IMR-90 (cell line): Measurements from ENCODE around the gene TOB2. TPM values are rescaled to one million over a fixed set of nuclear protein-coding genes. Genes with fewer than 3 reads are reported as not detected.

Experiments
- ATAC-seq: fragments of 200-7000 bp; cut with Tn5 transposase; 2 replicates; pipeline ENCODE4 v1.9.1; 2020; ENCODE audit warnings: low read depth, mild to moderate bottlenecking, moderate library complexity
- BruUV-seq: library from RNA; stranded (reverse); fragments of 400-500 nt; replicated peaks from 2 replicates; lab custom pipeline; 2021; lab: Mats Ljungman, UMichigan
- CTCF ChIA-PET: fragments of 300-600 bp; formaldehyde crosslinking; extraction: SDS; loops from one replicate; lab custom pipeline; 2021; ENCODE audit warnings: antibody characterized with exemption; lab: Yijun Ruan, JAX
- POLR2A ChIA-PET: fragments of 300-600 bp; sonication (Branson Sonifier 250); formaldehyde crosslinking; loops from one replicate; lab custom pipeline; 2022; ENCODE audit warnings: antibody characterized with exemption; ENCODE audit not compliant: unreplicated experiment; lab: Charles Lee
- DNase-seq: peaks from one replicate; pipeline ENCODE4 v3.0.0; 2013
- H2AFZ ChIP-seq: replicated peaks from 2 replicates; pipeline ENCODE3; 2013; ENCODE audit warnings: low read length, mild to moderate bottlenecking; ENCODE audit not compliant: poor library complexity
- H2AK5ac ChIP-seq: 2 replicates; pipeline ENCODE4 v1.6.1; 2013; ENCODE audit warnings: low read depth, low read length, inconsistent platforms
- H2AK9ac ChIP-seq: replicated peaks from 2 replicates; pipeline ENCODE3; 2013; ENCODE audit warnings: mild to moderate bottlenecking, low read depth, low read length, moderate library complexity; ENCODE audit not compliant: poor library complexity
- H2BK120ac ChIP-seq: 2 replicates; pipeline ENCODE4 v1.6.1; 2013; ENCODE audit warnings: low read depth, low read length, inconsistent platforms
- H2BK15ac ChIP-seq: 3 replicates; pipeline ENCODE4 v1.6.1; 2013; ENCODE audit warnings: low read depth, low read length, inconsistent platforms
- H2BK20ac ChIP-seq: 2 replicates; pipeline ENCODE4 v1.6.1; 2013; ENCODE audit warnings: low read depth, mild to moderate bottlenecking, inconsistent platforms, low read length, moderate library complexity
- H2BK5ac ChIP-seq: 2 replicates; pipeline ENCODE4 v1.6.1; 2013; ENCODE audit warnings: mild to moderate bottlenecking, low read depth, low read length, inconsistent platforms; ENCODE audit not compliant: poor library complexity, severe bottlenecking
- H3K14ac ChIP-seq: replicated peaks from 2 replicates; pipeline ENCODE4 v1.6.1; 2013; ENCODE audit warnings: low read depth, low read length, inconsistent platforms
- H3K18ac ChIP-seq: 2 replicates; pipeline ENCODE4 v1.6.1; 2013; ENCODE audit warnings: low read depth, low read length, control low read depth
- H3K23ac ChIP-seq: 2 replicates; pipeline ENCODE4 v1.6.1; 2013; ENCODE audit warnings: low read depth, low read length, inconsistent platforms
- H3K27ac ChIP-seq: 2 replicates; pipeline ENCODE4 v1.5.1; 2013; ENCODE audit warnings: mild to moderate bottlenecking, control low read depth, low read length; ENCODE audit not compliant: insufficient read depth
- H3K27me3 ChIP-seq: 2 replicates; pipeline ENCODE4 v1.6.1; 2013; ENCODE audit warnings: low read length; ENCODE audit not compliant: control insufficient read depth, insufficient read depth
- H3K36me3 ChIP-seq: 2 replicates; pipeline ENCODE4 v1.6.1; 2013; ENCODE audit warnings: low read length, mixed read lengths; ENCODE audit not compliant: control insufficient read depth, insufficient read depth
- H3K4ac ChIP-seq: 2 replicates; pipeline ENCODE4 v1.6.1; 2013; ENCODE audit warnings: low read depth, low read length, inconsistent platforms
- H3K4me1 ChIP-seq: 2 replicates; pipeline ENCODE4 v1.6.1; 2013; ENCODE audit warnings: low read length, mixed read lengths; ENCODE audit not compliant: control insufficient read depth, insufficient read depth
- H3K4me2 ChIP-seq: 2 replicates; pipeline ENCODE4 v1.6.1; 2013; ENCODE audit warnings: low read depth, mild to moderate bottlenecking, control low read depth, low read length, moderate library complexity
- H3K4me3 ChIP-seq: 2 replicates; pipeline ENCODE4 v1.5.1; 2013; ENCODE audit warnings: low read depth, mild to moderate bottlenecking, control low read depth, low read length, moderate library complexity; ENCODE audit not compliant: insufficient read depth
- H3K56ac ChIP-seq: 2 replicates; pipeline ENCODE4 v1.6.1; 2013; ENCODE audit warnings: low read length, inconsistent platforms; ENCODE audit not compliant: insufficient read depth; ENCODE audit errors: extremely low read depth
- H3K79me1 ChIP-seq, 2 experiments: 2 replicates each; pipeline ENCODE4 v1.6.1; 2013; ENCODE audit warnings: low read length in 2 of 2, inconsistent platforms in 1 of 2, low read depth in 1 of 2
- H3K9ac ChIP-seq: 2 replicates; pipeline ENCODE4 v1.6.1; 2013; ENCODE audit warnings: low read depth, low read length, control low read depth
- H3K9me1 ChIP-seq: 2 replicates; pipeline ENCODE4 v1.6.1; 2013; ENCODE audit warnings: low read length, inconsistent platforms; ENCODE audit not compliant: insufficient read depth
- H3K9me3 ChIP-seq: 2 replicates; pipeline ENCODE4 v1.6.1; 2013; ENCODE audit warnings: low read length; ENCODE audit not compliant: control insufficient read depth, insufficient read depth
- H4K20me1 ChIP-seq: 2 replicates; pipeline ENCODE4 v1.6.1; 2013; ENCODE audit warnings: low read length, inconsistent platforms; ENCODE audit not compliant: insufficient read depth
- H4K5ac ChIP-seq: 2 replicates; pipeline ENCODE4 v1.6.1; 2013; ENCODE audit warnings: mild to moderate bottlenecking, low read depth, low read length, control low read depth
- H4K8ac ChIP-seq, 2 experiments: 2 replicates each; pipeline ENCODE4 v1.6.1; 2013; ENCODE audit warnings: low read depth in 2 of 2, low read length in 2 of 2, control low read depth in 1 of 2, inconsistent platforms in 1 of 2
- H4K91ac ChIP-seq: 2 replicates; pipeline ENCODE4 v1.6.1; 2013; ENCODE audit warnings: low read depth, low read length, inconsistent platforms; ENCODE audit not compliant: insufficient read depth
- MAZ ChIP-seq: IDR thresholded peaks from 2 replicates; pipeline ENCODE4 v1.6.1; 2012; ENCODE audit warnings: low read depth, mild to moderate bottlenecking, low read length, improper control_type of control experiment, moderate library complexity, borderline replicate concordance
- RCOR1 ChIP-seq: IDR thresholded peaks from 2 replicates; pipeline ENCODE4 v1.6.1; 2012; ENCODE audit warnings: mild to moderate bottlenecking, low read length, improper control_type of control experiment; ENCODE audit not compliant: insufficient replicate concordance
- SMC3 ChIP-seq: fragments of 150-350 bp; IDR thresholded peaks from 2 replicates; pipeline ENCODE4 v1.6.1; 2016; ENCODE audit warnings: low read depth, mild to moderate bottlenecking, antibody characterized with exemption, low read length, moderate library complexity
- WGBS, 2 experiments: methylation state at CpG; one replicate each; pipeline versions ENCODE4 v1.1.5 to v1.1.7; 2013; ENCODE audit warnings: missing lambda C conversion rate in 2 of 2; ENCODE audit not compliant: insufficient read length in 1 of 2; ENCODE audit errors: extremely low coverage in 2 of 2; 5-methylcytosine and 5-hydroxymethylcytosine counted together
- dilution Hi-C: fragments of 300-500 bp; cut with HindIII; formaldehyde crosslinking; loops from one replicate; pipeline ENCODE4 v1.14.3; 2018; ENCODE audit warnings: low sequenced_read_pairs; ENCODE audit not compliant: unreplicated experiment
- in situ Hi-C: fragments of 300-500 bp; cut with MboI; formaldehyde crosslinking; loops from 3 replicates; pipeline ENCODE4 v1.14.3; 2019; ENCODE audit warnings: low sequenced_read_pairs, inconsistent platforms, mixed read lengths
- intact Hi-C: fragments of 100-400 bp; cut with micrococcal nuclease; formaldehyde crosslinking; loops from 2 replicates; pipeline ENCODE4 v1.10.0; 2022
- polyA plus RNA-seq, 3 experiments: library from polyadenylated mRNA; depleted of rRNA; stranded (reverse); fragments of >200 nt; gene quantifications; 2 replicates each; pipeline ENCODE4 v1.2.3, GENCODE V29; 2012; ENCODE audit warnings: low replicate concordance in 1 of 3
- total RNA-seq: library from RNA; depleted of rRNA; stranded (reverse); fragments of >200 nt; gene quantifications from 2 replicates; pipeline ENCODE4 v1.2.3, GENCODE V29; 2012

TOB2 gene
- total and polyA plus RNA-seq, 2 of the 4 experiments (the other 2 are of a cell fraction) = 17.4 to 23.3 TPM

GRCh38 chr22:41480397-41480735 is 33.8 kb upstream of the TOB2 start:
- H2BK20ac ChIP-seq = no peak overlapping the region
- in situ Hi-C loops = no loop called here
- no peak overlapping the region for H4K5ac ChIP-seq
- peak overlapping the region; percentile 16 for H4K91ac ChIP-seq
- no peak overlapping the region for H3K4me3 ChIP-seq
- dilution Hi-C loops = no loop called here
- no peak overlapping the region for H3K18ac ChIP-seq
- peak overlapping the region; percentile 41; the same call in 1 of the 2 replicates for H3K27ac ChIP-seq
- no CpG with 5 or more reads among the region's 7 CpGs for WGBS, 2 experiments
- H3K79me1 ChIP-seq = peaks cover 18 to 84% of the 10 kb centered on the region in 2 experiments
- 0 out of 2 replicates have a peak overlapping the region, but pooled peaks have one; percentile 1 for H2BK120ac ChIP-seq
- no peak overlapping the region for H2BK15ac ChIP-seq
- no peaks in the 10 kb centered on the region for H3K27me3 ChIP-seq
- no peaks in the 10 kb centered on the region for H3K36me3 ChIP-seq
- H3K4me2 ChIP-seq = peak overlapping the region; percentile 65
- BruUV-seq = no TSS peak
- H3K9me1 ChIP-seq = peaks cover 29% of the 10 kb centered on the region
- peak; percentile 11 for TF ChIP-seq RCOR1
- TF ChIP-seq SMC3 = no peak
- 0 out of 2 replicates have a peak, but pooled peaks have one; percentile 20 for TF ChIP-seq MAZ
- CTCF ChIA-PET = interaction anchor here (0.5 to 1.9 kb wide), 2 partner anchors 37 to 43 kb away, joined by 3 to 7 read pairs; no protein-coding TSS in a partner anchor
- peak overlapping the region in 1 of 2 experiments; percentile 58; a peak in 2 of 4 replicates for H4K8ac ChIP-seq
- ATAC-seq (peak; percentile 76), DNase-seq (peak; percentile 92)
- H3K4me1 ChIP-seq = peaks cover 37% of the 10 kb centered on the region
- H3K56ac ChIP-seq = no peak overlapping the region
- H3K23ac ChIP-seq = peak overlapping the region; percentile 46
- peak overlapping the region; percentile 70 for H2AK9ac ChIP-seq
- H3K9me3 ChIP-seq = no peaks in the 10 kb centered on the region
- intact Hi-C loops = no loop called here
- H4K20me1 ChIP-seq = peaks cover 51% of the 10 kb centered on the region
- peak overlapping the region; percentile 20; the same call in 1 of the 2 replicates for H3K14ac ChIP-seq
- H2AFZ ChIP-seq = no peak overlapping the region
- peak overlapping the region; percentile 12 for H2AK5ac ChIP-seq
- POLR2A ChIA-PET = interaction anchor here (0.6 kb wide), 1 partner anchor 120 kb away, joined by 3 read pairs; no protein-coding TSS in a partner anchor
- no peak overlapping the region for H3K9ac ChIP-seq
- H2BK5ac ChIP-seq = peak overlapping the region; percentile 56
- peak overlapping the region; percentile 29 for H3K4ac ChIP-seq
